Neutrophil (primary cell): ENCODE measurements around the gene YIF1A.
"Not testable (repeated sequence)": the region's sequence is repeated elsewhere in the genome, so short reads cannot be mapped to it uniquely, and the experiment has no call there.

Source experiments
- H3K27ac ChIP-seq: fragments of 200-600 bp; sonication (generic); 2 replicates; pipeline ENCODE4 v1.5.1; 2016; ENCODE audit warnings: mild to moderate bottlenecking, moderate library complexity
- H3K27me3 ChIP-seq: fragments of 200-600 bp; sonication (generic); 2 replicates; pipeline ENCODE4 v1.6.0; 2016; ENCODE audit warnings: mild to moderate bottlenecking
- H3K36me3 ChIP-seq: fragments of 200-600 bp; sonication (generic); 2 replicates; pipeline ENCODE4 v1.5.1; 2017
- H3K4me1 ChIP-seq, 2 experiments: fragments of 200-600 bp in 1 of 2; sonication (generic) in 1 of 2; 1 replicate in 1 of 2; 2 replicates in 1 of 2; pipeline versions ENCODE4 v1.5.1 to v1.6.1; 2013 to 2016; ENCODE audit warnings: low read depth in 1 of 2, low read length in 1 of 2, mild to moderate bottlenecking in 1 of 2, moderate library complexity in 1 of 2; ENCODE audit not compliant: control insufficient read depth in 1 of 2, insufficient read depth in 1 of 2
- H3K4me3 ChIP-seq, 2 experiments: fragments of 200-600 bp in 1 of 2; sonication (generic) in 1 of 2; 1 replicate in 1 of 2; 2 replicates in 1 of 2; pipeline ENCODE4 v1.5.1; 2013 to 2016; ENCODE audit warnings: low read depth in 1 of 2, low read length in 1 of 2, mild to moderate bottlenecking in 1 of 2, moderate library complexity in 1 of 2
- H3K9me3 ChIP-seq: fragments of 200-600 bp; sonication (generic); 2 replicates; pipeline ENCODE4 v1.5.1; 2016
- TF ChIP-seq, protein P1 (sequence below): fragments of 200-600 bp; sonication (generic); IDR thresholded peaks from 2 replicates; pipeline ENCODE4 v1.5.1; 2016; ENCODE audit warnings: antibody characterized with exemption

Gene YIF1A

GRCh38 chr11:66314186-66314501, 25.2 kb upstream of the YIF1A start:
- Histone ChIP-seq H3K4me3 (no peak overlapping the region), H3K36me3 (no peaks in the 10 kb centered on the region), H3K27ac (no peak overlapping the region), H3K9me3 (no peaks in the 10 kb centered on the region), H3K27me3 (peaks cover 81% of the 10 kb centered on the region), H3K4me1 (peaks cover 31 to 35% of the 10 kb centered on the region in 2 experiments)
- TF ChIP-seq, protein P1, sequence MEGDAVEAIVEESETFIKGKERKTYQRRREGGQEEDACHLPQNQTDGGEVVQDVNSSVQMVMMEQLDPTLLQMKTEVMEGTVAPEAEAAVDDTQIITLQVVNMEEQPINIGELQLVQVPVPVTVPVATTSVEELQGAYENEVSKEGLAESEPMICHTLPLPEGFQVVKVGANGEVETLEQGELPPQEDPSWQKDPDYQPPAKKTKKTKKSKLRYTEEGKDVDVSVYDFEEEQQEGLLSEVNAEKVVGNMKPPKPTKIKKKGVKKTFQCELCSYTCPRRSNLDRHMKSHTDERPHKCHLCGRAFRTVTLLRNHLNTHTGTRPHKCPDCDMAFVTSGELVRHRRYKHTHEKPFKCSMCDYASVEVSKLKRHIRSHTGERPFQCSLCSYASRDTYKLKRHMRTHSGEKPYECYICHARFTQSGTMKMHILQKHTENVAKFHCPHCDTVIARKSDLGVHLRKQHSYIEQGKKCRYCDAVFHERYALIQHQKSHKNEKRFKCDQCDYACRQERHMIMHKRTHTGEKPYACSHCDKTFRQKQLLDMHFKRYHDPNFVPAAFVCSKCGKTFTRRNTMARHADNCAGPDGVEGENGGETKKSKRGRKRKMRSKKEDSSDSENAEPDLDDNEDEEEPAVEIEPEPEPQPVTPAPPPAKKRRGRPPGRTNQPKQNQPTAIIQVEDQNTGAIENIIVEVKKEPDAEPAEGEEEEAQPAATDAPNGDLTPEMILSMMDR: no peak

GRCh38 chr11:66313321-66314185, 24.6 kb upstream of the YIF1A start:
- Histone ChIP-seq H3K27me3 (peaks cover 83% of the 10 kb centered on the region), H3K4me1 (peaks cover 30 to 33% of the 10 kb centered on the region in 2 experiments), H3K9me3 (no peaks in the 10 kb centered on the region), H3K4me3 (peak overlapping the region; percentile 76 to 83), H3K27ac (no peak overlapping the region), H3K36me3 (no peaks in the 10 kb centered on the region)
- TF ChIP-seq, protein P1: no peak

GRCh38 chr11:66312549-66313320, 23.8 kb upstream of the YIF1A start:
- Histone ChIP-seq H3K9me3 (no peaks in the 10 kb centered on the region), H3K36me3 (no peaks in the 10 kb centered on the region), H3K27me3 (peaks cover 82% of the 10 kb centered on the region), H3K4me3 (peak overlapping the region; percentile 76 to 83), H3K4me1 (peaks cover 22 to 26% of the 10 kb centered on the region in 2 experiments), H3K27ac (peak overlapping the region; percentile 74)
- TF ChIP-seq, protein P1: no peak

DNA sequence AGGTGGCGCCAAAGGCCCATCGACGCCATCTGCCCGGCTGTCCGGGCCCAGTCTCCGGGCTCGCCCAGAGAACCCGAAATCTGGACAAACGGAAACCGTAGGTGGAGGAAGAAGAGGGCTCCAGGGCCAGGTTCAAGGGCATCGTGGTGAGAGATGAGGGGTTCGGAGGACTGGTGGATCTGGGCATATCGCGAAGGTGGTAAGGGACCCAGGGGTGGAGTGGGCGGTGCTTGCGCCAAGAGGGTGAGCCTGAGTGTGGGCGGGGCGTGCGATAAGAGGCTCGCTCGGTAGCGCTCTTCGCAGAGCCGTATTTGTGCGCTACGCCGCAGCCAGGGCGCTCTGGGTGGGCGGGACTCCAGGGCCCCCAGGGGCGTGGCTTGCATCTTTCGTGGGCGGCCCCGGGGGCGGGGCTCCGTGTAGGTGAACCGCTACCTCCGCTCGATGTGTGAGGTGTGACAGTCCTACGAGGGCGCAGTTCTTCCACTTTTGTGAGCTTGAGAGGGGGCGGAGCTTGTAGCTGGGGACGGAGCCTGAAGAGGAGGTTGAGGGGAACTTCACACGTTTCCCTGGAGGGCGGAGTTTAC, 23.1 kb upstream of the YIF1A start:
- Histone ChIP-seq H3K27me3 (peaks cover 82% of the 10 kb centered on the region), H3K4me1 (peaks cover 16 to 22% of the 10 kb centered on the region in 2 experiments), H3K9me3 (no peaks in the 10 kb centered on the region), H3K4me3 (peak overlapping the region; percentile 76 to 83), H3K27ac (peak overlapping the region; percentile 74), H3K36me3 (no peaks in the 10 kb centered on the region)
- TF ChIP-seq, protein P1: peak; percentile 67

- Histone ChIP-seq H3K36me3 (no peaks in the 10 kb centered on the region), H3K9me3 (no peaks in the 10 kb centered on the region), H3K27ac (peak overlapping the region; percentile 74), H3K27me3 (peaks cover 78% of the 10 kb centered on the region), H3K4me1 (peaks cover 16 to 22% of the 10 kb centered on the region in 2 experiments), H3K4me3 (peak overlapping the region; percentile 76 to 83)
- TF ChIP-seq, protein P1: no peak
Measured at GRCh38 chr11:66311470-66311964, 22.6 kb upstream of the YIF1A start.

DNA sequence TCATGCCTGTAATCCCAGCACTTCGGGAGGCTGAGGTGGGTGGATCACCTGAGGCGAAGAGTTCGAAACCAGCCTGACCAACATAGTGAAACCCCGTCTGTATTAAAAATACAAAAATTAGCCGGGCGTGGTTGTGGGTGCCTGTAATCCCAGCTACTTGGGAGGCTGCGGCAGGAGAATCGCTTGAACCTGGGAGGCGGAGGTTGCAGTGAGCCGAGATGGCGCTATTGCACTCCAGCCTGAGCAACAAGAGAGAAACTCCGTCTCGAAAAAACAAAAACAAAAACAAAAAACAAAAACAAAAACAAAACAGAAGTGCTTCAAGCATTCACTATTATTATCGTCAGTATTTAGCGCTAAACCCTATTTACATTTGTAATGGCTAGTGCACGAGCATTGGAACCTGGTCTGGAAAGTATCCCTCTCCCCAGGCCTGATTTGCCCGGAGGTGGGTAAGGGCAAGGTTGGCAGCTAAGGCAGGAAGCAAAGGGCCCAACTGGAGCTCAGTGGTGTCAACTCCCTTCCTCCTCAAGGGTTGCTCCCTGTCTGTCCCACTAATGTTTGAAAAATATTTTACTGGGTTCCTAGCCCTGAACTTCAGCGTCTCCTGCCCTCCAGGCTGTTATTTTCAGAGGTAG, 22.0 kb upstream of the YIF1A start:
- H3K4me3 ChIP-seq, H3K36me3 ChIP-seq, H3K9me3 ChIP-seq, H3K27ac ChIP-seq: not testable (repeated sequence)
- Histone ChIP-seq H3K27me3 (peaks cover 72% of the 10 kb centered on the region), H3K4me1 (peaks cover 16 to 22% of the 10 kb centered on the region in 2 experiments)
